PC-9 (cell line): ENCODE results near the gene NSUN6.

Experiments used
- EZH2 ChIP-seq: fragments of 200-600 bp; sonication (generic); IDR thresholded peaks from 2 replicates; pipeline ENCODE4 v1.8.0; 2017; ENCODE audit warnings: antibody characterized with exemption, low read depth
- TF ChIP-seq, protein P1 (sequence below): fragments of 200-600 bp; sonication (generic); conservative IDR thresholded peaks from 2 replicates; pipeline ENCODE4 v1.6.1; 2017; ENCODE audit warnings: mixed run types, antibody characterized with exemption, mild to moderate bottlenecking, moderate library complexity

DNA sequence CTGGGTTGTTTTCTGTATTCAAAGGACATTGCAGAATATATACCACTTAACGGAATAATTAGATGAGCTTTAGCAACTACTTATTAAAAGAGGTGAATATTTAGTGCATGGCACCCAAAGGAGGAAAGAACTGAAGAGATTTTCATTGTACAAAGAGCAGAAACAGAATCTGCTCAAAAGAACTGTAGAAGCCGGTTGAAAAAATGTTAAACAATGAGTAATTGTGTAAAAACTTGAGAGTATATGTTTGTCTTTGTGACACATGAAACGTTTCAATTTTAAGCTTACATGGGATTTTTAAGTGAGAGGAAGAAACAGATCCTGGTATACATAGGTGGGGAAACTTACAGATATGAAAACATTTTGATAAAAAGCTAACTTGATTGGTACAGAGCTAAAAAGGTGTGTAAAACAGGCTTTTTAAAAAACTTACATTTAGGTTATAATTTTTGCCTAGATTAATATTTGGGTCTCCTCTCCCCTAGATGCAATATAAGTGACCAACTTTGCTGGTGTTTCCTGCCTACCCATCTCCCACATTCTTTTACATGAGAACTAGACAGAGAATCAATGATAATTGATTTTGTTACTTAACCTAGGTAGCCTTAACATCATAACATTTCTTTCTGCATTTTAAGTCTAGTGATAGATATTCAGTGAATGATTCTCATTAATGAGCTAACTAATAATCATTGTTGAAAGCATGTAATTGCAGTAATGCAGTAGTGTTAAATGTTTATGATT is 14.6 kb upstream of the NSUN6 start:
- TF ChIP-seq EZH2: no peak
- TF ChIP-seq, protein P1, sequence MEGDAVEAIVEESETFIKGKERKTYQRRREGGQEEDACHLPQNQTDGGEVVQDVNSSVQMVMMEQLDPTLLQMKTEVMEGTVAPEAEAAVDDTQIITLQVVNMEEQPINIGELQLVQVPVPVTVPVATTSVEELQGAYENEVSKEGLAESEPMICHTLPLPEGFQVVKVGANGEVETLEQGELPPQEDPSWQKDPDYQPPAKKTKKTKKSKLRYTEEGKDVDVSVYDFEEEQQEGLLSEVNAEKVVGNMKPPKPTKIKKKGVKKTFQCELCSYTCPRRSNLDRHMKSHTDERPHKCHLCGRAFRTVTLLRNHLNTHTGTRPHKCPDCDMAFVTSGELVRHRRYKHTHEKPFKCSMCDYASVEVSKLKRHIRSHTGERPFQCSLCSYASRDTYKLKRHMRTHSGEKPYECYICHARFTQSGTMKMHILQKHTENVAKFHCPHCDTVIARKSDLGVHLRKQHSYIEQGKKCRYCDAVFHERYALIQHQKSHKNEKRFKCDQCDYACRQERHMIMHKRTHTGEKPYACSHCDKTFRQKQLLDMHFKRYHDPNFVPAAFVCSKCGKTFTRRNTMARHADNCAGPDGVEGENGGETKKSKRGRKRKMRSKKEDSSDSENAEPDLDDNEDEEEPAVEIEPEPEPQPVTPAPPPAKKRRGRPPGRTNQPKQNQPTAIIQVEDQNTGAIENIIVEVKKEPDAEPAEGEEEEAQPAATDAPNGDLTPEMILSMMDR: no peak
